Retinal pigment epithelial cell (primary cell): ENCODE results near the gene OR4D2.
"Not testable (repeated sequence)": the region's sequence is repeated elsewhere in the genome, so short reads cannot be mapped to it uniquely, and the experiment has no call there.

Source experiments
- DNase-seq: peaks from one replicate; pipeline ENCODE4 v3.0.0-alpha.2; 2010; ENCODE audit warnings: low read depth
- H3K4me3 ChIP-seq: 2 replicates; pipeline ENCODE4 v1.5.1; 2011; ENCODE audit warnings: mild to moderate bottlenecking, low read length, control low read depth, moderate library complexity
- CTCF ChIP-seq: conservative IDR thresholded peaks from 2 replicates; pipeline ENCODE4 v1.5.1; 2011; ENCODE audit warnings: low read depth, low read length, control low read depth, inconsistent platforms

Gene OR4D2

DNA sequence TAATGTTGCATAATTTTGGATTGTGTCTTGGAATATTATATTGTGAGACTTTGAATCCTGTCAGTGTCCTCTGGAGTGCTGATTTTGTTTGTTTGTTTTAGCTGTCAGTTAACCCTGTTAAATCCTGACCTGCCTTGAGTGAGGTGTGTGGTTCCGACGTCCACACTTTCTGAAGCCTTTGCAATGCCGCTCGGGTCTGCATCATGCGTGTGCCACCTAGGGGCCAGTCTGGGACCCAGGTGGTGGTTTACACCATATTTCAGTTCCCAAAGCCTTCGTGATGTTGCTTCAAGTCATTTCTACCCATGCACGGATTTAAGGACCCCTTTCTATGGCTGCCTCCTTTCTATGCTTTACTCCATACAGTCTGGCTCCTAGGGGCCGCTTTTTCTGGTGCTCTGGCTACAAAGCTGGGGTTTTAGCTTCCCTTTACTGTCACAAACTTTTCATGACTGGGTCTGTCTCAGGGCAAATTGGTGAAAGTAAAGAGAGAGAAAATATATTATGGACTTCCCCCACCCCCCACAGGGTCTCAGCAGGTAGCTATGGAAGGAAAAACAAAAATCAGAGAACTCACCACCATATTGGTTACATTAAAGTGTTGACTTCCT, 30.0 kb upstream of the OR4D2 start:
- no peak for DNase-seq
- TF ChIP-seq CTCF = peak; percentile 64
- H3K4me3 ChIP-seq = no peak overlapping the region

DNA sequence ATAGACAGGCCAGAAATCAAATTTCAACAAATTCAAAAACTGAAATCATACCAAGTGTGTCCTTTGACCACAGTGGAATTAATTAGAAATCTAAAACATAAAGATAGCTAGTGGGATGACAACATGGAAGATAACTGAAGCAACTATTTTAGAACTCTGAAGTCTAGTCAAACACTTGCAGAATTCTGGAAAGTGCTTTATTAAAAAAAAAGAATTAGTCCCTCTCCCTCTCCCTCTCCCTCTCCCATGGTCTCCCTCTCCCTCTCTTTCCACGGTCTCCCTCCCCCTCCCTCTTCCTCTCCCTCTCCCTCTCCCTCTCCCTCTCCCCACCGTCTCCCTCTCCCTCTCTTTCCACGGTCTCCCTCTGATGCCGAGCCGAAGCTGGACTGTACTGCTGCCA, 25.3 kb upstream of the OR4D2 start:
- H3K4me3 ChIP-seq = no peak overlapping the region
- DNase-seq = no peak
- TF ChIP-seq CTCF = no peak

- not testable (repeated sequence) for DNase-seq, H3K4me3 ChIP-seq
These were observed 23.4 kb upstream of the OR4D2 start for GRCh38 chr17:58143335-58143734.

GRCh38 chr17:58144801-58145200, 22.0 kb upstream of the OR4D2 start:
- no peak overlapping the region for H3K4me3 ChIP-seq
- no peak for TF ChIP-seq CTCF
- no peak for DNase-seq

DNA sequence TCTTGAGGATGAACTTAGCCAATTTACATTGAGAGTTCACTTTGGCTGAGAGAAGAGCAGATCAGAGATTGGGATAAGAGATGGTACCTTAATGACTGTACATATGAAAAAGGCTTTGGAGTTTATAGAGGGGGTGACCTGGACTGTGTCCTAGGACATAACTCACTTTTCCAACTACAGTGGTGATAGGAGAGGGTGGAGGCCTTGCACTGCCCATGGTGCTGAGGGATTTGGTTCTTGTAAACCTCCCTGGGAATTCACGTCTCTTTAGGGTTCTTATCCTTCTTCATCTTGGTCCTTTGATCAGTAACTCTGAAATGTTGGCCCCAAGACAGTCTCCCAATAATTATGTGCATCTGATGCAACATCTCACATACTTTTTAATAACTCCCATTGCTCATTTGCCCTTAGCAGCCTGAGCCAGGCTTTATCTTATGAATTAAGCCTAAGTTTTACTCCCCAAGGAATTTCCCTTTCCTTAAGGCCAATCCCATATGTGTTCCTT, 18.8 kb upstream of the OR4D2 start, which contains the start of gene OR4D1:
Gene OR4D1, plus strand, starts transcription at position 455 of the 505 bp plus-strand sequence. CDS start 6,770 bp downstream, outside the sequence.
- no peak for DNase-seq
- no peak within 1 kb of the TSS for H3K4me3 ChIP-seq
- no peak for TF ChIP-seq CTCF

DNA sequence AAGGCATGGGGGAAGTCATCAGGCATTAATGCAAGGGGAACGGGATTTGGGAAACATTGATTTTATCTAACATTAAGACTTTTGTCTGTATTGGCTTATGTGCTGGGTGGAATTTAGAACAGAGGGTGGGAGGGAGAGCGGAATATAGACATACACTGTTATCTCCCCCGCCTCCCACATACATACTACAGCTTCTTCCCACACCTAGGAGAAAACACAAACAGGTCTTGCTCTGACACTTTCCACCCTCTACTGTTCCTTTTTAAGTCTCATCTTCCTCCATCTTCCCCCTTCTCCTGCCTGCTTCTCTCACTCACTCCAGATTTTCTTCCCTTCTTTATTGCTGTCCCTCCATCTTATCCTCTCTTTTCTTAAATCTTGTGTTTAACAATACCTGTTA, 18.2 kb upstream of the OR4D2 start:
- H3K4me3 ChIP-seq = no peak overlapping the region
- TF ChIP-seq CTCF = no peak
- no peak for DNase-seq

DNA sequence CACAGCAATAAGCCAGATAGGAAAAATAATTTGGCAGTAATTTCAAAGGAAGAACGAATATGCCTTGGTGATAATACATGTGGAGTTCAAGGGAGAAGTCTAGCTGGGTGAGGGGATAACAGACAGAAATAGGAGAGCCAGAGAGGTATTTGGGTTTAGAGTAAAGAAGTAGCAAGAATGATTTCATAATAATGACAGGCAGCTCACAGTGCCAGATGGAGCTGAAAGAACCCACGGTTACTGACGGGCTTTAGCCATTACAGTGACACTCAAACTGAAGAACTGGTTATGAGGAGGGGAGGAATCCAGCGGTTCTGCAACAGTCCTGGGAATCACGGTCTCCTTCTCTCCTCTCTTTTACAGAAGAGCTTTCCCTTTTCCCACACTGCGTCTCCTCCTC, 16.4 kb upstream of the OR4D2 start:
- no peak for TF ChIP-seq CTCF
- DNase-seq = no peak
- no peak overlapping the region for H3K4me3 ChIP-seq
